Activated T-helper 1 cell treated with Interleukin-2 at 50 U/mL for 16 hours (primary cell): ENCODE results near the gene MKNK2.
"Not testable (repeated sequence)": the region's sequence is repeated elsewhere in the genome, so short reads cannot be mapped to it uniquely, and the experiment has no call there.

Experiments used
- DNase-seq: peaks from one replicate; pipeline ENCODE4 v3.0.0-alpha.2; 2020; ENCODE audit warnings: low read depth

Gene MKNK2

GRCh38 chr19:2043961-2044708, 6.9 kb downstream of the MKNK2 start:
- no peak for DNase-seq

- no peak for DNase-seq
Observed at GRCh38 chr19:2043251-2043641, 7.8 kb downstream of the MKNK2 start.

- no peak for DNase-seq
Observed at GRCh38 chr19:2042485-2043250, 8.4 kb downstream of the MKNK2 start.

- peak; percentile 99 for DNase-seq
Observed at GRCh38 chr19:2041683-2042484, 9.2 kb downstream of the MKNK2 start.

GRCh38 chr19:2041433-2041682, 9.7 kb downstream of the MKNK2 start:
- DNase-seq: no peak

- no peak for DNase-seq
Observed at GRCh38 chr19:2040647-2041432, 10.2 kb downstream of the MKNK2 start.

GRCh38 chr19:2039959-2040646, 10.9 kb downstream of the MKNK2 start:
- no peak for DNase-seq

- DNase-seq: no peak
Observed at GRCh38 chr19:2039089-2039958, 11.7 kb downstream of the MKNK2 start.

- DNase-seq: no peak
Observed at GRCh38 chr19:2038284-2039088, 12.6 kb downstream of the MKNK2 start.

GRCh38 chr19:2037651-2038255, 13.3 kb downstream of the MKNK2 start:
- no peak for DNase-seq

- no peak for DNase-seq
Observed at GRCh38 chr19:2036424-2036823, 14.6 kb downstream of the MKNK2 start.

GRCh38 chr19:2035590-2035991, 15.5 kb downstream of the MKNK2 start:
- DNase-seq: no peak

- peak; percentile 33 for DNase-seq
Observed at GRCh38 chr19:2034729-2035589, 16.1 kb downstream of the MKNK2 start.

- DNase-seq: not testable (repeated sequence)
Observed at GRCh38 chr19:2034253-2034652, 16.8 kb downstream of the MKNK2 start.

GRCh38 chr19:2033825-2034159, 17.3 kb downstream of the MKNK2 start:
- no peak for DNase-seq

- no peak for DNase-seq
Observed at GRCh38 chr19:2033115-2033824, 17.8 kb downstream of the MKNK2 start.

- DNase-seq: peak; percentile 35
Observed at GRCh38 chr19:2032296-2032941, 18.6 kb downstream of the MKNK2 start.
